Activated T-cell treated with anti-CD3 and anti-CD28 coated beads, Interleukin-2, amount 50 U/mL, for 4 hours (primary cell): ENCODE measurements around the gene TMEM128. TPM values are rescaled to one million over a fixed set of nuclear protein-coding genes. Genes with fewer than 3 reads are reported as not detected.

Experiments
- ATAC-seq, 2 donors: fragments of 200-7000 bp; cut with Tn5 transposase; one replicate each; pipeline ENCODE4 v1.10.0; 2021
- DNase-seq: peaks from one replicate; pipeline ENCODE4 v3.0.0-alpha.2; 2020
- H3K27me3 Mint-ChIP-seq: one replicate; pipeline ENCODE4 v1.8.0; 2021; ENCODE audit warnings: low read depth, mixed read lengths
- H3K36me3 Mint-ChIP-seq: one replicate; pipeline ENCODE4 v1.8.0; 2022; ENCODE audit warnings: mixed read lengths; ENCODE audit not compliant: insufficient read depth
- H3K4me1 Mint-ChIP-seq: one replicate; pipeline ENCODE4 v1.8.0; 2021; ENCODE audit warnings: low read depth, mixed read lengths
- H3K4me3 Mint-ChIP-seq: one replicate; pipeline ENCODE4 v1.8.0; 2021; ENCODE audit warnings: mild to moderate bottlenecking, moderate library complexity, mixed read lengths
- H3K9me3 Mint-ChIP-seq: one replicate; pipeline ENCODE4 v1.8.0; 2021; ENCODE audit warnings: mixed read lengths
- total RNA-seq, 3 donors: library from RNA; stranded (reverse); gene quantifications; one replicate each; pipeline ENCODE4 v1.2.1, GENCODE V29; 2021

TMEM128 gene, protein sequence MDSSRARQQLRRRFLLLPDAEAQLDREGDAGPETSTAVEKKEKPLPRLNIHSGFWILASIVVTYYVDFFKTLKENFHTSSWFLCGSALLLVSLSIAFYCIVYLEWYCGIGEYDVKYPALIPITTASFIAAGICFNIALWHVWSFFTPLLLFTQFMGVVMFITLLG
- total RNA-seq: 10 to 100 TPM; 17.4 to 29.9 (median 28.8) TPM

DNA sequence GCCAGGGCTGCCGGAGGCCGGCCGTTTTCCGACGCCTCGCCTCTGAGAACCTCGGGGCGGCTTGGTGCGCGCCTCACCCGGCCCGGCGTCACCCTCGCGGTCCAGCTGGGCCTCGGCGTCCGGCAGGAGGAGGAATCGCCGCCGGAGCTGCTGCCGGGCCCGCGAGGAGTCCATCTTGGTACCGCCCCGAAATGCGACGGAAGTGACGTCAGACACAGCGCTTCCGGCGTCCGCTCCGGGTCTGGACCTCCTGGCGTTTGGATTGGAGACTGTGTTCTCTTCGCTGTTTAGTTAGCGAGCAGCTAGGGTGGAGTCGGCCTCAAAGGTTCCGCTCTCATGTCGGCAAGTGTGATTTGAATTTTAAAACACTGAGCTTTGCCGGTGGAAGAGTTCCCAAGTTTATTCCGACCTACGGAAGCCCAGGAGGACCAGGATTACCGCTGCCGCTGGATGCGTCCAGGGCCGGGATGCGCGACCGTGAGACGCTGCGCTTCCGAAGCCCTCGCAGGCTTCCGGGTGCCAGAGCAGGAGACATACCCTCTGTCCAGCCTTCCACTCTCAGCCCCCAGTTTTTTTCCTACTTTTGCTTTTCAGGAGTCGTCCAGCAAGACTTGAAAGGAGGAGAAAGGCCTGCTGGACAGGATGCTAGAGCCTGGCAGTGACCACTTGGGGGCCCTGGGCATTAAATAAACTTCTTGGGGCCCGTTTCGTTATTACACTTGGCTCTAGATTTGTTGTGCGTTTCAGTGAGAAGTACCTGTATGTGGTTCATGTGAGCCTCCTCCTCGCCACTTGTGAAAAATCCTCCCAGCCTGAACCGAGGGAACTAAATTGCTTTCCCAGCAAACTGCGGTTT is at the start of gene TMEM128:
TSS of gene TMEM128 (minus strand) at position 195 of the 856 bp plus-strand sequence. CDS start at position 174, 21 bp downstream.
- Mint-ChIP-seq H3K4me3 (peak within 1 kb of the TSS; percentile 98), H3K9me3 (no peaks in the 10 kb centered on the region), H3K36me3 (peaks cover 24% of the 10 kb centered on the region), H3K27me3 (no peaks in the 10 kb centered on the region), H3K4me1 (peaks cover 20% of the 10 kb centered on the region)
- peak; percentile 87 for DNase-seq
- peak; percentile 99 for ATAC-seq

DNA sequence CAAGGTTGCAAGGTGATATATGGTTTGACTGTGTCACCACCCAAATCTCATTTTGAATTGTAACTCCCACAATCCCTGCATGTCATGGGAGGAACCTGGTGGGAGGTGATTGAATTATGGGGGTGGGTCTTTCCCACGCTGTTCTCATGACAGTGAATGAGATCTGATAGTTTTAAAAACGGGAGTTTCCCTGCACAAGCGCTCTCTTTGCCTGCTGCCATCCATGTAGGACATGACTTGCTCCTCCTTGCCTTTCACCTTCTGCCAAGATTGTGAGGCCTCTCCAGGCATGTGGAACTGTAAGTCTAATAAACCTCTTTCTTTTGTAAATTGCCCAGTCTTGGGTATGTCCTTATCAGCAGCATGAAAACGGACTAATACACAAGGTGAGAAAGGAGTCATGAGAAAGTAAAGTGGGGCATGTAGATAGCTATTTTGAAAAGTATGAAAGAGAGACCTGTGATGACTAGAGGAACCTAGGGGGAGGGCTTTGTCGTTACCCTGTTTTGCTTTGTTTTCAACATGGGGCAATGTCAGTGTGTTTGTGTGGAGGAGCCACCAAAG is 48.3 kb upstream of the TMEM128 start:
- H3K4me3 Mint-ChIP-seq: no peak overlapping the region
- H3K27me3 Mint-ChIP-seq: no peaks in the 10 kb centered on the region
- ATAC-seq: no peak
- peaks cover 32% of the 10 kb centered on the region for H3K4me1 Mint-ChIP-seq
- H3K36me3 Mint-ChIP-seq: peaks cover 27% of the 10 kb centered on the region
- DNase-seq: no peak
- no peaks in the 10 kb centered on the region for H3K9me3 Mint-ChIP-seq

DNA sequence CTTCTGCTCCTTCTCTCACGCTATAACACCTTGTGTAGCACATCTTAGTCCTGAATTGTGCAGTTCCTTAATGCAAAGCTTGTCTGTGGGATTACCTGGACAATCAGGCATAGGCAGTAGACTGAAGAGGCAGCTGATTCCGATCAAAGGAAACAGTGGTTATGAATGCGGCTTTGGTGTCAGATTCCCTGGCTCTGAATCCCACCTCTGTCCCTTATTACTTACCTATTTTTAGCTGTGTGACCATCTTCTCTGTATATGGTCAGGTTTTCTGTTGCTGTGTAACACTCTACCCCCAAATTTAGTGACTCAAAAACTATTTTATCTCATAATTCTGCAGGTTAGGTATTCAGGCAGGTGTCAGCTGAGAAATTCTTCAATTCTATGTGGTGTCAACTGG is 45.3 kb upstream of the TMEM128 start:
- H3K36me3 Mint-ChIP-seq: peaks cover 21% of the 10 kb centered on the region
- H3K4me3 Mint-ChIP-seq: no peak overlapping the region
- no peak for ATAC-seq
- no peaks in the 10 kb centered on the region for H3K9me3 Mint-ChIP-seq
- no peak for DNase-seq
- H3K4me1 Mint-ChIP-seq: peaks cover 41% of the 10 kb centered on the region
- H3K27me3 Mint-ChIP-seq: no peaks in the 10 kb centered on the region

DNA sequence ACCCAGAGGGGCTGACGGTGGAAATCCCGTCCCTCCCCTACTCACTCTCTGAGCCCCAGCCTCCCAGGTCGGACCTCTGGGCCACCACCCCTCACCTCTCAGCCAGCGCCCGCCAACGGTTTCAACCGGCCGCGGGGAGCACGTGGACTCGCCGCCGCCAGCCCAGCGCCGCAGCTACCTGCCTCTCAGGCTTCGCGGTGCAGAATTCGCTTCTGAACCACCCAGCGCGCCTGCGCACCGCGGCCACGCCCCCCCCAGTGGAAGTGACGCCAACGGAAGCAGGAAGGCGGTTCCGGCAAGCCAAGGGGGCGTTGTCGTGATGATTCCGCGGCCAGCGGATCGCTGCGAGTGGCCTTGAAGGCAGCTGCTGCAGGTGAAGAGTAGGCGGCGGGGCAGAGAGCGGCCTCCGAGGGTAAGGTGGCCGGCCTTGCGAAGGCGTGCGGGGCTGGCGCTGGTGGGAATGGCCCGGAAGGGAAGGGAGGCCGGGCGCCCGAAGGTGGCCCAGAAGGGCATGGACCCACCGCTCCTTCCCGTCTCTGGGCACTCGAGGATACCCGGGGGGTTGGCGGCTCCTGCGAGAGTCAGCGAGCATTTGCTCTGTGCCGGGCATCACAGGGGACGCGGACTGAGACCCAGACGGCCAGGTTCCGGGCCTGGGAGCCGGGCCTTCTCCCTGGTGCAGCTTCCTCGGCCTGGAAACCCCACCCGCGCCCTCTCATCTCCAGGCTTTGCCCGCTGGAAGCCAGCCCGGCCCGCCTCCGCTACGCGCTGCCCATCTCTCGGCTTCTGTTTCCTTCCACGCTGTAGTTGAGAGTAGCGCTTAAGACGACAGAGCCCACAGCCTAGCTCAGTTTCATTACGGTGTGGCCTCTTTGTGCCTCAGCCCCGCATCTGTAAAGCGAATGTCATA is 42.2 kb upstream of the TMEM128 start, which contains the start of the genes LYAR and ZBTB49:
TSS of gene LYAR (minus strand) at position 214 of the 910 bp plus-strand sequence. CDS start 6,412 bp downstream, outside the sequence.
TSS of gene ZBTB49 (plus strand) at position 311 of the 910 bp plus-strand sequence. CDS start 9,695 bp downstream, outside the sequence.
- H3K4me3 Mint-ChIP-seq: peak within 1 kb of the TSS; percentile 98
- peaks cover 51% of the 10 kb centered on the region for H3K4me1 Mint-ChIP-seq

DNA sequence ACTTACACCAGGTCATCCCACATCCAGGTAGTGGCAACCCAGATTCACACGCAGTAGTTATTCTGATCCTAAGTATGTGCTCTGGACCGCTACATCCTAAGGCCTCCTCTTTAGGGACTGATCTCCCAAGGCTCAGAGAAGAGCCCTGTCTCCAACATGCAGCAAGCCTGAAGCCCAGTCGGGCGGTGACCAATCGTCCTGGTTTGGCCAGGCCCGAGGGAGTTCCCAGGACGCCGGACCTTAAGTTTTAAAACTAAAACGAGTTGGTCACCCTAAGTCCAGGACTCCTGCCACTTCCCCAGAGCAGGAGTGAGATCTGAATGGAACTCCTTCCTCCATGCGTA is 41.5 kb upstream of the TMEM128 start:
- H3K9me3 Mint-ChIP-seq: no peaks in the 10 kb centered on the region
- H3K4me3 Mint-ChIP-seq: peak overlapping the region; percentile 98
- ATAC-seq (peak; percentile 11 to 19), DNase-seq (no peak)
- peaks cover 24% of the 10 kb centered on the region for H3K36me3 Mint-ChIP-seq
- no peaks in the 10 kb centered on the region for H3K27me3 Mint-ChIP-seq
- H3K4me1 Mint-ChIP-seq: peaks cover 52% of the 10 kb centered on the region

More for the DNA sequence above, 42.2 kb upstream of the TMEM128 start, which contains the start of the genes LYAR and ZBTB49:
- DNase-seq: peak; percentile 95
- ATAC-seq: peak; percentile 92 to 94
- H3K36me3 Mint-ChIP-seq: peaks cover 24% of the 10 kb centered on the region
- H3K27me3 Mint-ChIP-seq: no peaks in the 10 kb centered on the region
- no peaks in the 10 kb centered on the region for H3K9me3 Mint-ChIP-seq

DNA sequence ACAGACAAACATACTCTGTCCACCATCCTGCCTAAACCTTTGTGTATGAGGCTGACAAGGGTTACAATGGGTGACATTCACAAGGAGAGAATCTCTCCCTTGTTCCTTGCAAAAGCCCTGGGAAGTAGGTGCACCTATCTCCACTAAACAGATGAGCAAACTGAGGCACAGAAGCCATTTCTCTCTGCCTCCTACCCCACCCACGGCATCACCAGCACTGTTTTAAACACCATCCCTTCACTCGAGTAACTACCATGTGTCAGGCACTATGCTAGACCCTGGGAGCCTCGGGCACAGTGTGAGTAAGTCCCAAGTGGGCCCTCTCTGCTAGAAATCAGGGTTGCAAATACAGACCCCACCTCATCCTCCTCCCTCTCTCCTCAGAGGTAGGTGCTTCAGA is 41.0 kb upstream of the TMEM128 start:
- DNase-seq: no peak
- Mint-ChIP-seq H3K4me3 (peak overlapping the region; percentile 98), H3K27me3 (no peaks in the 10 kb centered on the region), H3K9me3 (no peaks in the 10 kb centered on the region), H3K36me3 (peaks cover 25% of the 10 kb centered on the region), H3K4me1 (peaks cover 53% of the 10 kb centered on the region)
- ATAC-seq: no peak

DNA sequence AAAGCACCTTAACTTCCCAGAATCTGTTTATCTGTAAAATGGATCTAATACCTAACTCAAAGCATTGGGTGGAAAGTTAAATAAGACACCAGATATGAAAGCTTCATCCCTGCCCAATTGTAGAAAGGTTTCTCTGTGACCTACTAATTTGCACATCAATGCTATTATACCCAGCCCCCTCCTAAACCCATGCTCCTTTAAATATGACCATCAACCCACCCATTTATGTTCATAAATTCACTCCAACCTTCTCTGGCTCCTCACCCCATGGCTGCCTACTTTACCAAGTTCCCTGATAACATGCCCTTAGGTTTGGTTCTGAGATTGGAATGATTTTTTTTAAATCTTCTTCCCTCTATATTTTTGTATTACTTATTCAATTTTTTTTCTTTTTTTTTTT is 40.1 kb upstream of the TMEM128 start:
- H3K27me3 Mint-ChIP-seq: no peaks in the 10 kb centered on the region
- H3K4me1 Mint-ChIP-seq: peaks cover 53% of the 10 kb centered on the region
- peaks cover 28% of the 10 kb centered on the region for H3K36me3 Mint-ChIP-seq
- H3K9me3 Mint-ChIP-seq: no peaks in the 10 kb centered on the region
- peak overlapping the region; percentile 42 for H3K4me3 Mint-ChIP-seq
- ATAC-seq: no peak
- no peak for DNase-seq

DNA sequence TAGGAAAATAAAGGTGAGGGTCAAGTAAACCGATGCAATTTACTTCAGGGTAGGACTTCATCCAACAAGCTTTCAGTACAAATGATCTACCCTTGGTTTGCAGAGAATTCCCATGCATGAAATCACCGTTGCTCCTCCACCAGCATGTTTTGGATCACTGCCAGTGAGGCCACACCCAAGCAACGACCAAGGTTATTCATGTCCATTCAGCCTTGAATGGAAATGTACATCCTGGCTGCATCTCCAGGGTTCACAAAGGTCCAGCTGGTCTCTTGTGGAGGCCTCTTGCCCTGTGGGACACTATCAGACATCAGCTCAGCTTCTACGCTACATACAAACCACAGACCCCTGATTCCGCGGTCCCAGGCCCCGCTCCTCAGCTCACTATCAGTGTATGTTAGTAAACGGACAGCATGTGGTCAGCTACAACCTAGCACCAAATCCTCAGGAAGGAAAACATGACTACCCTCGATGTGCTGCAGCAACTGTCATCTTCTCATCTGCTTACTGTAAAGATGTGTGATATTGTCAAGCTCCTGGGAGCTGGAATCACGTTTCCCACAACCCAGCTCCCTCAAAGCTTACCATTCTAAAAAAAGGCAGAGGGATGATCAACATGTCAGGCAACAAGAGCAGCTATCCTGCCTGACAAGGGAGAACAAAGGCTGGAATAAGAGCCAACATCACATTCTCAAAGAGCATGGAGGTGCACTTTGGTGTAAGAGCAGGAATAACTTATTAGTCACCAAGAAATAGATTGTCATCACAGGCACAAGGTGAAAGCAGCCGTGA is 37.0 kb upstream of the TMEM128 start:
- Mint-ChIP-seq H3K27me3 (no peaks in the 10 kb centered on the region), H3K36me3 (peaks cover 42% of the 10 kb centered on the region), H3K4me3 (no peak overlapping the region), H3K4me1 (peaks cover 33% of the 10 kb centered on the region), H3K9me3 (no peaks in the 10 kb centered on the region)
- no peak for DNase-seq
- ATAC-seq: no peak

DNA sequence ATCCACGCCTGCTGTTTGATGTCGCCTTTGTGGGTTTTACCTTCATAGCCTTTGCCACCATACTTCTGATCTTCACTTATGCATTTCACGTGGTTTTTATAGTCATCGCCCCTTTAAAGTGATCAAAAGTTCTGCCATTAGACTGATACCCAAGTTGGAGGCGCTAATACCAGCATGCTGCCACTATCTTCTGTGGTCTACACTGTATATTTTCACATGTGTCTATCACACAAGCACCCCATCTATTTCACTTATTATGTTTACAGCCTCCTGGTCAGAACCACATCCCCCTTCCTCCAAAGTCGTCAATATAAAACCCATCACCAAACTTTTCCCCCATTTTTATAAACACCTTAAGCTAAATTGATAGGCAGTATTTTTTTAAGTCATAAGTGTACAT is 33.8 kb upstream of the TMEM128 start:
- Mint-ChIP-seq H3K4me1 (peaks cover 12% of the 10 kb centered on the region), H3K9me3 (no peaks in the 10 kb centered on the region), H3K27me3 (no peaks in the 10 kb centered on the region), H3K4me3 (no peak overlapping the region), H3K36me3 (peaks cover 53% of the 10 kb centered on the region)
- ATAC-seq (no peak), DNase-seq (no peak)

DNA sequence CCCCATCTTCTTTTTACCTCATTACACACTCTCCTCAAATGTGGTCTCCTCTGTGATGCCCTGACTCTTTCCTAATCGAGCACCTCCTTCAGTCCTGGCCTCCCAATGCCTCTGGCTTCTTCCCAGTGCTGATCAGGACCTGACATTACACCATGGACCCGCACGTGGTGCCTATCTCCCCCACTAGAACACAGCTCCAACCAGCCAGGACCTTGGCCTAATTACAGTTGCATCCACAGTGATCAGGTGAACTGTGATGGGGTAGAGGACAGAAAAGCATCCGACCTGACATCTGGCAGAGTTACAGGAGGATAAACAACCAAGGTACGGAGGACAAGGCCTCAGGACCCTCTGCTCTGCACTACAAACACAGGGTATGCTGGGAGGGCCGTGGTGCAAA is 29.5 kb upstream of the TMEM128 start:
- no peaks in the 10 kb centered on the region for H3K27me3 Mint-ChIP-seq
- no peaks in the 10 kb centered on the region for H3K9me3 Mint-ChIP-seq
- ATAC-seq (no peak), DNase-seq (no peak)
- no peak overlapping the region for H3K4me3 Mint-ChIP-seq
- H3K4me1 Mint-ChIP-seq: peaks cover 1% of the 10 kb centered on the region
- peaks cover 59% of the 10 kb centered on the region for H3K36me3 Mint-ChIP-seq

DNA sequence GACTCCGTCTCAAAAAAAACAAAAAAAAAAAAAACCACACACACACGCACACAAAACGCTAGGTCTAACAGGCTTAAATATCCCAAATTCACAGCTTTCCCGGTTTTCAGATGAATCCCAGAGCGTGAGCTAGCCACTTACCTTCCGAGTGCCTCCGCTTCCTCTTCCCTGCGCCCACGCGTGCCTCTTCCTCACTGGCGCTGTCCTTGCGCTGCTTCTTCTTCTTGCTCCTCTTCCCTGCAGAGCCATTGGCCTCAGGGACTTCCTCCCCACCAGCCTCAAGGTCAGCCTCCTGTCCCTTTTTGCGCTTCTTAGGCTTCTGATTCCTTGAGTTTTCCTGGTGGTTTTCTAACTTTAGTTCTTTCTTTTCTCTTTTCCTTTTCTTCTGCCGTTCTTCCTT is 26.2 kb upstream of the TMEM128 start:
- Mint-ChIP-seq H3K27me3 (no peaks in the 10 kb centered on the region), H3K9me3 (no peaks in the 10 kb centered on the region), H3K4me3 (no peak overlapping the region), H3K4me1 (peaks cover 19% of the 10 kb centered on the region), H3K36me3 (peaks cover 55% of the 10 kb centered on the region)
- no peak for DNase-seq
- no peak for ATAC-seq

DNA sequence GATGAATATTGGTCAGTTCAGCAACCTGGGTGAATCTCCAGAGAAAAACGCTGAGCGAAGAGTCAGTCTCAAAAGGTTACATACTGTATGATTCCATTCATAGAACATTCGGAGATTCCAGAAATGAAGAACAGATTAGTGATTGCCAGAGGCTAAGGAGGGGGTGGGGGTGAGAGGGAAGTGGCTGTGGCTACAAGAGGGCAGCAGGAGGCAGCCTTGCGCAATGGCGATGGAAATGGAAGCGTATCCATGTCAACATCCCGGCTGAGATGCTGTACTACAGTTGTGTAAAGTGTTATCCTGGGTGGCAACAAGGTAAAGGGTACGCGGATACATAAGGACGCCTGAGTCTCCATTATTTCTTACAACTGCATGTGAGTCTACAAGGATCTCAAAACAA is 23.9 kb upstream of the TMEM128 start:
- DNase-seq (no peak), ATAC-seq (no peak)
- Mint-ChIP-seq H3K4me3 (no peak overlapping the region), H3K9me3 (no peaks in the 10 kb centered on the region), H3K4me1 (peaks cover 30% of the 10 kb centered on the region), H3K36me3 (peaks cover 56% of the 10 kb centered on the region), H3K27me3 (no peaks in the 10 kb centered on the region)

DNA sequence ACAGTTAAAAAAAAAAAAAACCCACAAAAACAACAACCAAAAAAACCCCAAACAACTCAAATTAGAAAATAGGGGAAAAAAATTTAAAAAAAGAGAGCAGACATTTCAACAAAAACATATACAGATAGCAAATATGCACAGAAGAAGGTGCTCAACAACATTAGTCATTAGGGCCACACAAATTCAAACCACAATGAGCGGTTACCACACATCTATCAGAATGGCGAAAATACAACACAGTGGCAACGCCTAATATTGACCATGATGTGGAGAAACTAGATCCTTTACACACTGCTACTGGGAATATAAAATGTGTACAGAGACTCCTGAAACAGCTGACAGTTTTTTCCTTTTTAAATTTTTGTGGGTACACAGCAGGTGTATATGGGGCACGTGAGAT is 22.5 kb upstream of the TMEM128 start:
- Mint-ChIP-seq H3K36me3 (peaks cover 52% of the 10 kb centered on the region), H3K27me3 (no peaks in the 10 kb centered on the region), H3K9me3 (no peaks in the 10 kb centered on the region), H3K4me3 (no peak overlapping the region), H3K4me1 (peaks cover 33% of the 10 kb centered on the region)
- DNase-seq: no peak
- no peak for ATAC-seq
